H1 (cell line): ENCODE results near the gene MRPL41. TPM values are rescaled to one million over a fixed set of nuclear protein-coding genes. Genes with fewer than 3 reads are reported as not detected.
"Not testable (repeated sequence)": the region's sequence is repeated elsewhere in the genome, so short reads cannot be mapped to it uniquely, and the experiment has no call there.

Experiments
- CTCF ChIA-PET: fragments of 300-600 bp; sonication (Branson Sonifier 250); formaldehyde crosslinking; loops from one replicate; lab custom pipeline; 2021; ENCODE audit not compliant: partially characterized antibody; lab: Charles Lee
- POLR2A ChIA-PET: fragments of 300-600 bp; sonication (Branson Sonifier 250); formaldehyde crosslinking; loops from one replicate; lab custom pipeline; 2021; ENCODE audit warnings: inconsistent platforms; ENCODE audit not compliant: partially characterized antibody; lab: Charles Lee
- DNase-seq, 2 experiments: peaks; one replicate each; pipeline versions ENCODE4 v3.0.0 to v3.0.0-alpha.2; 2010 to 2022; ENCODE audit warnings: low spot score in 2 of 2, low read depth in 1 of 2, mixed read lengths in 1 of 2
- FAIRE-seq: peaks from 2 replicates; lab custom pipeline; 2011; peaks lifted over from hg19 to GRCh38; lab: Jason Lieb, UNC
- H2AFZ ChIP-seq: 2 replicates; pipeline ENCODE4 v1.8.1; 2012; ENCODE audit warnings: low read length, inconsistent platforms
- H2AK5ac ChIP-seq: 2 replicates; pipeline ENCODE4 v1.6.1; 2013; ENCODE audit warnings: low read depth, low read length
- H2BK120ac ChIP-seq: replicated peaks from 2 replicates; pipeline ENCODE3; 2013; ENCODE audit warnings: low read depth, low read length, inconsistent platforms
- H2BK12ac ChIP-seq: 2 replicates; pipeline ENCODE4 v1.6.1; 2013; ENCODE audit warnings: low read depth, low read length
- H2BK15ac ChIP-seq: 2 replicates; pipeline ENCODE4 v1.6.1; 2013; ENCODE audit warnings: low read length
- H2BK20ac ChIP-seq: 2 replicates; pipeline ENCODE4 v1.6.1; 2013; ENCODE audit warnings: low read length
- H2BK5ac ChIP-seq: 2 replicates; pipeline ENCODE4 v1.6.1; 2013; ENCODE audit warnings: low read depth, low read length
- H3K14ac ChIP-seq: 2 replicates; pipeline ENCODE4 v1.6.1; 2013; ENCODE audit warnings: inconsistent platforms; ENCODE audit not compliant: insufficient read length
- H3K18ac ChIP-seq: 2 replicates; pipeline ENCODE4 v1.6.1; 2013; ENCODE audit warnings: low read length; ENCODE audit errors: extremely low read depth
- H3K23ac ChIP-seq: 2 replicates; pipeline ENCODE4 v1.6.1; 2013; ENCODE audit warnings: inconsistent platforms; ENCODE audit not compliant: insufficient read length
- H3K23me2 ChIP-seq: 2 replicates; pipeline ENCODE4 v1.6.1; 2013; ENCODE audit warnings: low read depth, low read length
- H3K27ac ChIP-seq: 2 replicates; pipeline ENCODE4 v1.6.1; 2011; ENCODE audit warnings: low read depth, low read length, inconsistent platforms
- H3K27me3 ChIP-seq, 4 experiments: replicated peaks in 1 of 4; 1 replicate in 1 of 4; 2 replicates in 3 of 4; pipeline versions ENCODE4 v1.6.1 to v1.8.1; 2011 to 2013; ENCODE audit warnings: low read length in 3 of 4, mild to moderate bottlenecking in 3 of 4, inconsistent platforms in 2 of 4, mixed read lengths in 2 of 4, moderate library complexity in 1 of 4; ENCODE audit not compliant: control insufficient read depth in 3 of 4, insufficient read depth in 3 of 4; ENCODE audit errors: extremely low read depth in 1 of 4
- H3K36me3 ChIP-seq, 4 experiments: 2 replicates each; pipeline versions ENCODE4 v1.6.1 to v1.8.1; 2011 to 2013; ENCODE audit warnings: mild to moderate bottlenecking in 4 of 4, low read length in 3 of 4, moderate library complexity in 2 of 4, control low read depth in 1 of 4, inconsistent platforms in 1 of 4; ENCODE audit not compliant: insufficient read depth in 4 of 4, control insufficient read depth in 2 of 4
- H3K4ac ChIP-seq: replicated peaks from 2 replicates; pipeline ENCODE3; 2013; ENCODE audit warnings: low read length, low read depth, mixed read lengths, inconsistent platforms; ENCODE audit not compliant: insufficient read length
- H3K4me1 ChIP-seq, 4 experiments: replicated peaks in 1 of 4; 1 replicate in 1 of 4; 2 replicates in 3 of 4; pipeline versions ENCODE4 v1.6.1 to v1.8.1; 2011 to 2013; ENCODE audit warnings: low read length in 3 of 4, inconsistent platforms in 2 of 4, mixed read lengths in 1 of 4; ENCODE audit not compliant: insufficient read depth in 4 of 4, control insufficient read depth in 3 of 4
- H3K4me2 ChIP-seq, 2 experiments: 2 replicates each; pipeline versions ENCODE4 v1.6.1 to v1.8.1; 2011 to 2013; ENCODE audit warnings: low read depth in 2 of 2, low read length in 2 of 2, control low read depth in 1 of 2, inconsistent platforms in 1 of 2, mild to moderate bottlenecking in 1 of 2; ENCODE audit not compliant: insufficient read depth in 1 of 2
- H3K4me3 ChIP-seq, 4 experiments: fragments of 200-600, 300-600 bp in 1 of 4; sonication (generic), shearing (Covaris generic), sonication (Bioruptor Twin) in 1 of 4; 2 replicates each; pipeline versions ENCODE4 v1.5.1 to v1.8.1; 2011 to 2016; ENCODE audit warnings: low read length in 4 of 4, low read depth in 3 of 4, control low read depth in 2 of 4, inconsistent platforms in 2 of 4, mild to moderate bottlenecking in 2 of 4, mixed read lengths in 1 of 4, moderate library complexity in 1 of 4; ENCODE audit not compliant: insufficient read depth in 2 of 4; ENCODE audit errors: extremely low read depth in 1 of 4
- H3K56ac ChIP-seq: replicated peaks from 2 replicates; pipeline ENCODE3; 2013; ENCODE audit warnings: low read depth, mild to moderate bottlenecking, mixed read lengths, low read length, inconsistent platforms; ENCODE audit not compliant: insufficient read length
- H3K79me1 ChIP-seq: 2 replicates; pipeline ENCODE4 v1.6.1; 2013; ENCODE audit warnings: low read depth, low read length, control low read depth
- H3K79me2 ChIP-seq, 2 experiments: 2 replicates each; pipeline versions ENCODE4 v1.6.1 to v1.8.1; 2012 to 2013; ENCODE audit warnings: low read length in 2 of 2, mild to moderate bottlenecking in 2 of 2, inconsistent platforms in 1 of 2; ENCODE audit not compliant: insufficient read depth in 2 of 2, control insufficient read depth in 1 of 2
- H3K9ac ChIP-seq, 4 experiments: replicated peaks in 1 of 4; 1 replicate in 1 of 4; 2 replicates in 3 of 4; pipeline versions ENCODE4 v1.6.1 to v1.8.1; 2011 to 2013; ENCODE audit warnings: low read depth in 3 of 4, low read length in 3 of 4, control low read depth in 2 of 4, mild to moderate bottlenecking in 2 of 4, moderate library complexity in 2 of 4, inconsistent platforms in 1 of 4; ENCODE audit errors: extremely low read depth in 1 of 4
- H3K9me3 ChIP-seq, 2 experiments: 2 replicates each; pipeline versions ENCODE4 v1.6.1 to v1.8.1; 2012 to 2013; ENCODE audit warnings: mild to moderate bottlenecking in 2 of 2, moderate library complexity in 2 of 2, control low read depth in 1 of 2, inconsistent platforms in 1 of 2, low read depth in 1 of 2, low read length in 1 of 2, mixed read lengths in 1 of 2; ENCODE audit not compliant: insufficient read depth in 2 of 2
- H4K20me1 ChIP-seq, 2 experiments: replicated peaks in 1 of 2; 2 replicates each; pipeline versions ENCODE3 to v1.8.1; 2011 to 2013; ENCODE audit warnings: inconsistent platforms in 2 of 2, low read length in 2 of 2, mild to moderate bottlenecking in 1 of 2; ENCODE audit not compliant: insufficient read depth in 2 of 2, control insufficient read depth in 1 of 2
- H4K5ac ChIP-seq: 2 replicates; pipeline ENCODE4 v1.6.1; 2013; ENCODE audit warnings: low read length, low read depth, mixed read lengths, inconsistent platforms; ENCODE audit not compliant: insufficient read length
- H4K8ac ChIP-seq: 2 replicates; pipeline ENCODE4 v1.8.0; 2013; ENCODE audit warnings: mild to moderate bottlenecking, moderate library complexity, low read length, inconsistent platforms; ENCODE audit not compliant: insufficient read depth; ENCODE audit errors: extremely low read depth
- H4K91ac ChIP-seq: replicated peaks from 2 replicates; pipeline ENCODE3; 2013; ENCODE audit warnings: low read length, mixed read lengths, inconsistent platforms; ENCODE audit not compliant: insufficient read length
- WGBS, 2 experiments: shearing (Covaris generic) in 1 of 2; methylation state at CpG; one replicate each; pipeline versions ENCODE4 v1.1.6 to v1.1.7; 2013 to 2015; ENCODE audit warnings: low lambda C conversion rate in 2 of 2, mixed read lengths in 2 of 2, inconsistent platforms in 1 of 2, low coverage in 1 of 2, missing lambda C conversion rate in 1 of 2; ENCODE audit not compliant: insufficient replicate concordance in 2 of 2, insufficient coverage in 1 of 2, insufficient read length in 1 of 2; ENCODE audit errors: extremely low coverage in 1 of 2, missing lambda C conversion rate in 1 of 2; 5-methylcytosine and 5-hydroxymethylcytosine counted together
- polyA plus RNA-seq, 7 experiments: library from polyadenylated mRNA; depleted of rRNA in 3 of 7; stranded (reverse) in 5 of 7; unstranded in 2 of 7; fragments of >200 nt in 5 of 7; fragments of 200-250 nt in 2 of 7; gene quantifications; 1 replicate in 5 of 7; 2 replicates in 1 of 7; 4 replicates in 1 of 7; pipeline versions ENCODE4 v1.2.1 to v1.2.3, GENCODE V29; 2011 to 2013; ENCODE audit warnings: missing spikeins in 2 of 7, mixed read lengths in 2 of 7
- total RNA-seq: library from RNA; stranded (reverse); fragmentation: NEBNext Ultra II Directional; extraction: Animal tissue kit (Norgen Biotek cat#: 25700); gene quantifications from 2 replicates; pipeline ENCODE4 v1.2.1, GENCODE V29; 2021

Gene MRPL41
- total and polyA plus RNA-seq, 2 of the 8 experiments (the other 6 are each of a cell fraction or from before 2014, with no cell fraction given) = 47.2 to 58.1 TPM

DNA sequence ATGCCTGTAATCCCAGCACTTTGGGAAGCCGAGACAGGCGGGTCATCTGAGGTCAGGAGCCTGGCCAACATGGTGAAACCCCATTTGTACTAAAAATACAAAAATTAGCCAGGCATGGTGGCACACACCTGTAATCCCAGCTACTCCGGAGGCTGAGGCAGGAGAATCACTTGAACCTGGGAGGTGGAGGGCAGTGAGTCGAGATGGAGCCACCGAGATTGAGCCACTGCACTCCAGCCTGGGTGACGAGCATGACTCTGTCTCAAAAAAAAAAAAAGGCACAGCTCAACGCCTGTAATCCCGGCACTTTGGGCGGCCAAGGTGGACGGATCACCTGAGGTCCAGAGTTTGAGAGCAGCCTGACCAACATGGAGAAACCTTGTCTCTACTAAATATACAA, 2.0 kb downstream of the MRPL41 start:
- 89% methylated on average over 10 of the region's 10 CpGs; no CpG with 5 or more reads in 1 of the 2 experiments for WGBS, 2 experiments
- H3K27me3 ChIP-seq = not testable (repeated sequence)

More for the DNA sequence above, 2.0 kb downstream of the MRPL41 start:
- H3K9me3 ChIP-seq, H4K91ac ChIP-seq, H3K27ac ChIP-seq, H3K56ac ChIP-seq, FAIRE-seq, H3K4ac ChIP-seq, H3K4me2 ChIP-seq, H3K4me3 ChIP-seq, H3K4me1 ChIP-seq, H2BK120ac ChIP-seq, H3K9ac ChIP-seq, H2BK12ac ChIP-seq, H2AK5ac ChIP-seq, H3K14ac ChIP-seq, H4K8ac ChIP-seq, H3K23me2 ChIP-seq, H3K79me2 ChIP-seq, H4K5ac ChIP-seq, H2BK15ac ChIP-seq, H2AFZ ChIP-seq, H3K23ac ChIP-seq, H4K20me1 ChIP-seq, H3K79me1 ChIP-seq, DNase-seq, H3K18ac ChIP-seq, H2BK5ac ChIP-seq, H2BK20ac ChIP-seq: not testable (repeated sequence)
- CTCF ChIA-PET = interaction anchor here (0.6 to 0.7 kb wide), 2 partner anchors 495 to 1064 kb away, joined by 3 to 4 read pairs; no protein-coding TSS in a partner anchor
- POLR2A ChIA-PET = interaction anchor here (0.9 to 2.8 kb wide), 6 partner anchors 9 to 35 kb away, joined by 3 to 16 read pairs (median 8); partner anchors contain the start of gene DPH7
- H3K36me3 ChIP-seq = peaks cover 7 to 28% (median 11%) of the 10 kb centered on the region in 4 experiments; a peak in 6 of 8 replicates
